Activated CD4-positive, alpha-beta memory T cell treated with anti-CD3 and anti-CD28 coated beads, Interleukin-2, amount 10 ng/mL, durations not matched to agents 7 days and 5 days (primary cell): ENCODE data around the gene NKG7. TPM values are rescaled to one million over a fixed set of nuclear protein-coding genes. Genes with fewer than 3 reads are reported as not detected.

Experiments
- CTCF ChIA-PET: fragments of 350-600 bp; sonication (Branson Sonifier 250); formaldehyde crosslinking; loops from one replicate; lab custom pipeline; 2021; ENCODE audit warnings: antibody characterized with exemption, inconsistent platforms; lab: Charles Lee
- POLR2A ChIA-PET: fragments of 350-600 bp; sonication (Branson Sonifier 250); formaldehyde crosslinking; loops from one replicate; lab custom pipeline; 2021; ENCODE audit warnings: antibody characterized with exemption; lab: Charles Lee
- DNase-seq: peaks from one replicate; pipeline ENCODE4 v3.0.0-alpha.2; 2020
- H3K27ac Mint-ChIP-seq: one replicate; pipeline ENCODE4 v1.8.0; 2021; ENCODE audit warnings: mild to moderate bottlenecking, mixed read lengths
- H3K27me3 Mint-ChIP-seq: one replicate; pipeline ENCODE4 v1.8.0; 2021; ENCODE audit warnings: mixed read lengths
- H3K36me3 Mint-ChIP-seq: one replicate; pipeline ENCODE4 v1.8.0; 2021; ENCODE audit warnings: low read depth, mixed read lengths
- H3K4me1 Mint-ChIP-seq: one replicate; pipeline ENCODE4 v1.8.0; 2021; ENCODE audit warnings: mixed read lengths
- H3K4me3 Mint-ChIP-seq: one replicate; pipeline ENCODE4 v1.8.0; 2021; ENCODE audit warnings: mild to moderate bottlenecking, mixed read lengths
- H3K9me3 Mint-ChIP-seq: one replicate; pipeline ENCODE4 v1.8.0; 2021; ENCODE audit warnings: mixed read lengths
- total RNA-seq, 2 experiments: library from RNA; stranded (reverse); gene quantifications; one replicate each; pipeline ENCODE4 v1.2.3, GENCODE V29; 2021

Gene NKG7
- total RNA-seq, 2 experiments from 2014 or later = 417 to 428 TPM

- Mint-ChIP-seq H3K9me3 (no peaks in the 10 kb centered on the region), H3K27ac (peak overlapping the region; percentile 100), H3K27me3 (no peaks in the 10 kb centered on the region), H3K4me1 (peaks cover 76% of the 10 kb centered on the region), H3K36me3 (peaks cover 43% of the 10 kb centered on the region), H3K4me3 (peak overlapping the region; percentile 95)
- CTCF ChIA-PET = interaction anchor here (1.1 to 3.1 kb wide), 4 partner anchors 8 to 28 kb away, joined by 3 to 15 read pairs (median 8); no protein-coding TSS in a partner anchor
- DNase-seq = peak; percentile 99
- POLR2A ChIA-PET = interaction anchor here (0.8 to 8.4 kb wide), 10 partner anchors 8 to 42 kb away, joined by 3 to 207 read pairs (median 4); partner anchors contain the start of gene VSIG10L
Measured at GRCh38 chr19:51367565-51368365, 4.7 kb downstream of the NKG7 start.

GRCh38 chr19:51367255-51367564 lies 5.2 kb downstream of the NKG7 start:
- ChIA-PET CTCF (interaction anchor here (0.6 to 3.1 kb wide), 5 partner anchors 9 to 208 kb away, joined by 3 to 15 read pairs (median 6); no protein-coding TSS in a partner anchor), POLR2A (interaction anchor here (1.0 to 8.4 kb wide), 7 partner anchors 9 to 42 kb away, joined by 3 to 207 read pairs (median 6); partner anchors contain the start of gene VSIG10L)
- no peaks in the 10 kb centered on the region for H3K9me3 Mint-ChIP-seq
- peak overlapping the region; percentile 95 for H3K4me3 Mint-ChIP-seq
- peak overlapping the region; percentile 100 for H3K27ac Mint-ChIP-seq
- no peaks in the 10 kb centered on the region for H3K27me3 Mint-ChIP-seq
- peaks cover 43% of the 10 kb centered on the region for H3K36me3 Mint-ChIP-seq
- peak; percentile 51 for DNase-seq
- H3K4me1 Mint-ChIP-seq = peaks cover 76% of the 10 kb centered on the region

DNA sequence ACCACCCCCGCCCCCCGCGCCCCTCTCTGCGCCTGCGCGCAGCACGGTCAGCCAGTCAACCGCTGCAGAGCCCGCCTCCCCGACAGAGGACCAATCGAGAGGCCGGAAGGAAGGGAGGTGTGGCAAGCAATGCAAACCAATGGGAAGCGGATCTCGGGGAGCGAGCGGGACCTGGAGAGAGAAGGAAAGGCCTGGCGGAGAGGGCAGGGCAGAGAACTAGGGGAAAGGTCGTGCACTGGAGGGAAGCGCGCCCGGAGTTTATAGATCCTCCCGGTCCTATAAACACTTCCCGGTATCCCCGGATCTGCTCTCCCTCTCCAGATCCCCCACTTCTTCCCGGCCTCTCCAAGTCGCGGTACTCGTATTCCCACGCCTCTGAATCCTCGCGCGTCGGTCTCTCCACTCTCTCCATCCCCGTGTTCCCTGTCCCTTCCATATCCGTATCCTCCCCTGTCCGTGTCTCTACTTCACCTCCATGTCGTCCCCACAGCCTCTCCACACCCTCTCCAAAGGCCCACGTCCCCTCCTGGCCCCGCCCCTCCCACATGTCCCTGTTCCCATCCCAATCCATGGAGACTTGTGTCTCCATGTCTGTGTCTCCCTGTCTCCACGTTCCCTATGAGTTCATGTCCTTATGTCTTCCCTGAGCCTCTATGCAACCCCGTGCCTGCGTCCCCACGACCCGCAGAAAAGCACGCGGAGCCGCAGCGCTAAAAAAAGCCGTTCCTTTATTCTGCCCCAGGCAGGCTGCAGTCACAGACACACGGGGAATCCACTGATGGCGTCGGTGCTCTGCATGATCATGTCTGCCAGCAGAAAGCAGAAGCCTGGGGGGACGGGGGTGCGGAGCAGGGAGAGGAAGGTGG lies 5.8 kb downstream of the NKG7 start:
- ChIA-PET CTCF (interaction anchor here (0.5 to 3.1 kb wide), 7 partner anchors 15 to 207 kb away, joined by 3 to 15 read pairs (median 7); no protein-coding TSS in a partner anchor), POLR2A (interaction anchor here (1.3 to 8.4 kb wide), 10 partner anchors 9 to 29 kb away, joined by 3 to 207 read pairs (median 6); partner anchors contain the start of gene VSIG10L)
- peak; percentile 95 for DNase-seq
- peaks cover 75% of the 10 kb centered on the region for H3K4me1 Mint-ChIP-seq
- no peaks in the 10 kb centered on the region for H3K27me3 Mint-ChIP-seq
- H3K36me3 Mint-ChIP-seq = peaks cover 39% of the 10 kb centered on the region
- peak overlapping the region; percentile 95 for H3K4me3 Mint-ChIP-seq
- H3K27ac Mint-ChIP-seq = peak overlapping the region; percentile 100
- no peaks in the 10 kb centered on the region for H3K9me3 Mint-ChIP-seq

- DNase-seq = no peak
- Mint-ChIP-seq H3K36me3 (peaks cover 33% of the 10 kb centered on the region), H3K27me3 (no peaks in the 10 kb centered on the region), H3K9me3 (no peaks in the 10 kb centered on the region), H3K4me1 (peaks cover 71% of the 10 kb centered on the region), H3K27ac (peak within 1 kb of the TSS; percentile 100), H3K4me3 (peak within 1 kb of the TSS; percentile 95)
- ChIA-PET POLR2A (interaction anchor here (1.1 to 2.9 kb wide), 9 partner anchors 10 to 42 kb away, joined by 3 to 35 read pairs (median 5); partner anchors contain the start of gene VSIG10L), CTCF (interaction anchor here (0.5 to 1.7 kb wide), 8 partner anchors 10 to 72 kb away, joined by 3 to 10 read pairs (median 4); no protein-coding TSS in a partner anchor)
Measured at GRCh38 chr19:51365965-51366388, 6.5 kb downstream of the NKG7 start, which contains the start of gene ETFB. Gene ETFB (minus strand): TSS chr19:51366388. CDS start chr19:51366326, 62 bp downstream.

- Mint-ChIP-seq H3K36me3 (peaks cover 27% of the 10 kb centered on the region), H3K4me1 (peaks cover 68% of the 10 kb centered on the region), H3K9me3 (no peaks in the 10 kb centered on the region), H3K27me3 (no peaks in the 10 kb centered on the region), H3K27ac (peak overlapping the region; percentile 100), H3K4me3 (peak overlapping the region; percentile 95)
- ChIA-PET CTCF (interaction anchor here (0.5 to 1.7 kb wide), 8 partner anchors 9 to 72 kb away, joined by 3 to 10 read pairs (median 4); no protein-coding TSS in a partner anchor), POLR2A (interaction anchor here (0.7 to 2.9 kb wide), 10 partner anchors 9 to 207 kb away, joined by 3 to 35 read pairs (median 5); partner anchors contain the start of gene VSIG10L)
- DNase-seq = peak; percentile 26
Measured at GRCh38 chr19:51365211-51365964, 7.1 kb downstream of the NKG7 start.

DNA sequence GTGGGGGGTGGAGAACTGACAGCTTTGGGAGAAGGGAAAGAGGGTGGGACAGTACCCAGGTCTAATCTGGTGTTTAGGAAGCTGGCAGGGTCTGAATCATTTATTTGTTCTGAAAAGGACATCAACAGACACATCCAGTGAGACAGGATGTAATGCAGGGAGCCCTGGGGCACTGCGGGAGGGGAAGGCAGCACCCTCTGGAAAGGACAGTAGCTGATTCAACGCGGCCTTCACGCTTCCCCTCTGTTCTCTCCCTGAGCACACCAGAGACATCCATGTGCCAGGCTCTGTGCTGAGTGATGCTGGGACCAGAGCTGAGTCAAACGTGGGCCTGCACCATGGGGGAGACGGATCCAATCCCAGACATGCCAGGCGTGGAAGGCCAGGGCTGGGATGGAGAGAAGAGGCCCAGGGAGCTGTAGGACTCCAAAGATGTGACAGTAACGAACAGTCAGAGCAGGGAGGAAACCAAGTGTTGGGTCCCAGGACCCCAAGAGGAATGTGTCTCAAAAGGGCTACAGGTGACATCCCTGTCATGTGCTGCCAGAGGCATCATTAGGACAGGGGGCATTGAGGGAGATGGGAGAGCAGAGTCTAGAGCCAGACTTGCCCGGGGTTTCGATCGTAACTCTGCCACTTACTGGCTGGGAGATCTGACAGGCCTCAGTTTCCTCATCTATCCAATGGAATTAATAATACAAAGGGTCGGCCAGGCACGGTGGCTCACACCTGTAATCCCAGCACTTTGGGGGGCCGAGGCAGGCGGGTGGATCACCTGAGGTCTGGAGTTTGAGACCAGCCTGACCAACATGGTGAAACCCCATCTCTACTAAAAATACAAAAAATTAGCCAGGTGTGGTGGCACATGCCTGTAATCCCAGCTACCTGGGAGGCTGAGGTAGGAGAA lies 8.0 kb downstream of the NKG7 start:
- ChIA-PET CTCF (interaction anchor here (1.0 to 1.3 kb wide), 2 partner anchors 25 to 43 kb away, joined by 4 read pairs; no protein-coding TSS in a partner anchor), POLR2A (interaction anchor here (0.7 to 2.9 kb wide), 6 partner anchors 8 to 206 kb away, joined by 3 to 35 read pairs (median 5); partner anchors contain the start of gene NKG7)
- Mint-ChIP-seq H3K27ac (peak overlapping the region; percentile 44), H3K4me1 (peaks cover 64% of the 10 kb centered on the region), H3K4me3 (peak overlapping the region; percentile 61), H3K36me3 (peaks cover 23% of the 10 kb centered on the region), H3K9me3 (no peaks in the 10 kb centered on the region), H3K27me3 (no peaks in the 10 kb centered on the region)
- no peak for DNase-seq

DNA sequence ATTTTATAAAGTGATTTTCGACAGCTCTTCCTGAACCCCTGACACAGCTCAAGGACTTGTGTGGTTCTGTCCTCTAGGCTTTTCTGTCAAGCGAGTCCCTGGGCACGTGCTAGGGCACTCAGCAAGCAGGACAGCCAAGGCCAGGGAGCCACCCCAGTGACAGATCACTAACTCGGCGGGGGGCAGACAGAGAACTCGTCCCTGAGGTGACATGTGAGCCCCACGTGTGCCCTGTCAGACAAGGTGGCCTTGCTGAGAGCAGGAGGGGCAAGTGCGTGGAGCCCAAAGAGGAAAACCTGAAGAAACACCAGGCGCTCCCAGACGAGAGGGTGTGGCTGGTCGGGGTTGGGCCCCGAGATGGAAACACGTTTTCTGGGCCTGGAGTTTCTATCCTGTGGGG lies 11.2 kb downstream of the NKG7 start:
- Mint-ChIP-seq H3K27ac (no peak overlapping the region), H3K9me3 (no peaks in the 10 kb centered on the region), H3K27me3 (no peaks in the 10 kb centered on the region), H3K36me3 (peaks cover 20% of the 10 kb centered on the region), H3K4me1 (peaks cover 55% of the 10 kb centered on the region), H3K4me3 (no peak overlapping the region)
- ChIA-PET CTCF (interaction anchor here (1.2 kb wide), 1 partner anchor 60 kb away, joined by 3 read pairs; no protein-coding TSS in a partner anchor), POLR2A (no interaction called here)
- no peak for DNase-seq

GRCh38 chr19:51359294-51359693 lies 13.2 kb downstream of the NKG7 start:
- DNase-seq = no peak
- H3K27ac Mint-ChIP-seq = no peak overlapping the region
- no peaks in the 10 kb centered on the region for H3K9me3 Mint-ChIP-seq
- H3K27me3 Mint-ChIP-seq = no peaks in the 10 kb centered on the region
- ChIA-PET POLR2A (interaction anchor here (1.0 to 2.7 kb wide), 4 partner anchors 9 to 36 kb away, joined by 3 to 14 read pairs (median 7); partner anchors contain the start of gene NKG7), CTCF (interaction anchor here (1.0 to 1.9 kb wide), 3 partner anchors 9 to 156 kb away, joined by 4 to 6 read pairs (median 5); no protein-coding TSS in a partner anchor)
- no peak overlapping the region for H3K4me3 Mint-ChIP-seq
- H3K36me3 Mint-ChIP-seq = peaks cover 23% of the 10 kb centered on the region
- H3K4me1 Mint-ChIP-seq = peaks cover 59% of the 10 kb centered on the region

DNA sequence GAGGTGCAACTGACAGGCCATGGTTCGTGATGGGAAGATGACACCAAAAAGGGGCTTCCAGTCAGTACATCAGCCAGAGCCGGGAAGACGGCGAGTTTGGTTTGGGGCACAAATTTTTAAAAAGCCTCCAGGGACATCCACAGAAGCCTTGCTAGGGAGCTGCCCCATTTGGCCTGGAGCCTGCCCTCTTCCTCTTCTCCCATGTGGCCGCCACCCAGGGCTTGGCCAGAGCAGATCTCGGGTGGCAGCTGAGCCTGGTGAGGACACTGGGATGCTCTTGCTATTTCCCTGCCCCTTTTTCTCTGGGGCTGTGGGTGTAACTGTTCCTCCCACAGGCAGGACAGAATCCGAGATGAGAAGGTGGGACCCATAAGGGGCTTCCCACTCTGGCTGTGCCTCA lies 14.5 kb downstream of the NKG7 start:
- ChIA-PET CTCF (interaction anchor here (0.7 kb wide), 1 partner anchor 64 kb away, joined by 3 read pairs; no protein-coding TSS in a partner anchor), POLR2A (interaction anchor here (2.3 to 2.7 kb wide), 2 partner anchors 19 to 37 kb away, joined by 6 to 14 read pairs; no protein-coding TSS in a partner anchor)
- no peak for DNase-seq
- H3K4me3 Mint-ChIP-seq = no peak overlapping the region
- H3K4me1 Mint-ChIP-seq = peaks cover 51% of the 10 kb centered on the region
- peaks cover 20% of the 10 kb centered on the region for H3K36me3 Mint-ChIP-seq
- H3K9me3 Mint-ChIP-seq = no peaks in the 10 kb centered on the region
- no peaks in the 10 kb centered on the region for H3K27me3 Mint-ChIP-seq
- H3K27ac Mint-ChIP-seq = no peak overlapping the region

DNA sequence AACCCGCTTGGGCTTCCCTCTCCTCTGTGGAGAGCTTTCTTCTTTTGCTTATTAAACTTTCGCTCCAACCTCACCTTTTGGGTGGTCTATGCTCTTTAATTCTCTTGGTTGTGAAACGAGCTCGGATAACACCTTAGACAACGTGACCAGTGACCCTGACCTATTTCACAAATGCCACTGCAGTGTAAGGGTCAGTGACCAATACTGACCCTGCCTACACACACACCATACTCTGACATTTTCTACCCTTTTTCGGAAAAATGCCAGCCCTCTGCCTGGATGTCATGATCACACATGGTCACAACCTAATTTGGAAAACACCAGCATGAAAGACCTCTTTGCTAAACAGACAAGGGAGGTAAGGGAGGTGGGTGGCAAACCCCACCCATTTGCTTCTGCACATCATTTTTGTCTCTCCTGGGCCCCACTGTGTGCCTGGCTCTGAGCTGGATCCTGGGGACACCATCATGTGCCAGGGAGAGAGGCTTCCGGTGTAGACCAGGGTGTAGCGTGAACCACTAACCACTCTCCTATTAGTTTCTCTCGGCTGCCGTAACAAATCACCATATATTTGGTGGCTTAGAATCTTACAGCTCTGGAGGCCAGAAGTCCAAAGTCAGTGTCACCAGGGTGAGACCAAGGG lies 16.2 kb downstream of the NKG7 start:
- peak overlapping the region; percentile 26 for H3K27ac Mint-ChIP-seq

More for the DNA sequence above, 16.2 kb downstream of the NKG7 start:
- Mint-ChIP-seq H3K36me3 (peaks cover 25% of the 10 kb centered on the region), H3K4me3 (no peak overlapping the region), H3K9me3 (no peaks in the 10 kb centered on the region), H3K27me3 (no peaks in the 10 kb centered on the region), H3K4me1 (peaks cover 39% of the 10 kb centered on the region)
- DNase-seq = no peak
- POLR2A ChIA-PET = interaction anchor here (1.2 to 1.7 kb wide), 4 partner anchors 9 to 40 kb away, joined by 3 to 6 read pairs (median 4); partner anchors contain the start of gene ETFB
- CTCF ChIA-PET = interaction anchor here (1.5 kb wide), 1 partner anchor 9 kb away, joined by 3 read pairs; no protein-coding TSS in a partner anchor
